B cell (primary cell): Measurements from ENCODE around the gene COL5A3. TPM values are rescaled to one million over a fixed set of nuclear protein-coding genes. Genes with fewer than 3 reads are reported as not detected.

Experiments used
- ATAC-seq: fragments of 200-7000 bp; cut with Tn5 transposase; one replicate; pipeline ENCODE4 v1.10.0; 2021; ENCODE audit warnings: low read depth, mild to moderate bottlenecking, moderate number of reproducible peaks, moderate library complexity
- CTCF ChIA-PET: fragments of 350-600 bp; sonication (Branson Sonifier 250); formaldehyde crosslinking; loops from one replicate; lab custom pipeline; 2021; ENCODE audit warnings: antibody characterized with exemption, inconsistent platforms; lab: Charles Lee
- POLR2A ChIA-PET: fragments of 350-600 bp; sonication (Branson Sonifier 250); formaldehyde crosslinking; loops from one replicate; lab custom pipeline; 2021; ENCODE audit warnings: antibody characterized with exemption; lab: Charles Lee
- DNase-seq: peaks from one replicate; pipeline ENCODE4 v3.0.0; 2013
- H2AFZ ChIP-seq: 2 replicates; pipeline ENCODE4 v1.6.1; 2012; ENCODE audit warnings: mild to moderate bottlenecking, low read depth, low read length; ENCODE audit not compliant: insufficient read depth, poor library complexity, severe bottlenecking
- H3K27ac ChIP-seq, 2 donors: 1 replicate in 1 of 2; 2 replicates in 1 of 2; pipeline ENCODE4 v1.5.1; 2012 to 2013; ENCODE audit warnings: low read length in 2 of 2, mild to moderate bottlenecking in 2 of 2, moderate library complexity in 1 of 2
- H3K27me3 ChIP-seq, 4 experiments: fragments of 200-600 bp in 1 of 4; sonication (generic) in 1 of 4; replicated peaks in 1 of 4; 1 replicate in 2 of 4; 2 replicates in 2 of 4; pipeline versions ENCODE4 v1.6.1 to v1.7.0; 2013 to 2016; ENCODE audit warnings: low read length in 3 of 4, mild to moderate bottlenecking in 2 of 4, mixed read lengths in 1 of 4, moderate library complexity in 1 of 4; ENCODE audit not compliant: insufficient read depth in 4 of 4, control insufficient read depth in 3 of 4; ENCODE audit errors: control extremely low read depth in 1 of 4
- H3K36me3 ChIP-seq, 2 experiments: replicated peaks in 1 of 2; 1 replicate in 1 of 2; 2 replicates in 1 of 2; pipeline versions ENCODE4 v1.6.1 to v1.7.1; 2013; ENCODE audit warnings: low read length in 1 of 2; ENCODE audit not compliant: insufficient read depth in 2 of 2, control insufficient read depth in 1 of 2; ENCODE audit errors: control extremely low read depth in 1 of 2, extremely low read depth in 1 of 2
- H3K4me1 ChIP-seq, 2 donors: fragments of 200-600 bp in 1 of 2; sonication (generic) in 1 of 2; 1 replicate in 1 of 2; 2 replicates in 1 of 2; pipeline versions ENCODE4 v1.5.1 to v1.6.1; 2013 to 2017; ENCODE audit warnings: low read length in 2 of 2; ENCODE audit not compliant: control insufficient read depth in 2 of 2, insufficient read depth in 2 of 2
- H3K4me2 ChIP-seq: replicated peaks from 2 replicates; pipeline ENCODE3; 2012; ENCODE audit warnings: mild to moderate bottlenecking, low read depth, low read length; ENCODE audit not compliant: poor library complexity, severe bottlenecking
- H3K4me3 ChIP-seq, 5 experiments: fragments of 200-600 bp in 1 of 5; sonication (generic) in 1 of 5; 1 replicate in 3 of 5; 2 replicates in 2 of 5; pipeline versions ENCODE4 v1.5.1 to v1.7.0; 2011 to 2016; ENCODE audit warnings: low read length in 4 of 5, mild to moderate bottlenecking in 4 of 5, low read depth in 2 of 5, control low read depth in 1 of 5, moderate library complexity in 1 of 5; ENCODE audit not compliant: insufficient read depth in 1 of 5; ENCODE audit errors: control extremely low read depth in 1 of 5, extremely low read depth in 1 of 5
- H3K79me2 ChIP-seq: fragments of 200-600 bp; sonication (generic); one replicate; pipeline ENCODE4 v1.6.0; 2016; ENCODE audit warnings: low read length; ENCODE audit not compliant: control insufficient read depth, insufficient read depth
- H3K9ac ChIP-seq: fragments of 200-600 bp; sonication (generic); 2 replicates; pipeline ENCODE4 v1.6.1; 2017; ENCODE audit warnings: mild to moderate bottlenecking, low read length, moderate library complexity
- H3K9me3 ChIP-seq, 3 donors: one replicate each; pipeline versions ENCODE4 v1.6.1 to v1.7.1; 2013; ENCODE audit warnings: low read length in 2 of 3; ENCODE audit not compliant: control insufficient read depth in 2 of 3, insufficient read depth in 1 of 3; ENCODE audit errors: control extremely low read depth in 1 of 3
- H4K20me1 ChIP-seq: 2 replicates; pipeline ENCODE4 v1.6.0; 2012; ENCODE audit warnings: mild to moderate bottlenecking, low read length; ENCODE audit not compliant: insufficient read depth, control insufficient read depth, poor library complexity, severe bottlenecking
- H3K27ac Mint-ChIP-seq: one replicate; pipeline ENCODE4 v1.8.0; 2021; ENCODE audit warnings: mixed read lengths
- H3K27me3 Mint-ChIP-seq: one replicate; pipeline ENCODE4 v1.8.0; 2021; ENCODE audit warnings: mixed read lengths
- H3K4me1 Mint-ChIP-seq: one replicate; pipeline ENCODE4 v1.8.0; 2021; ENCODE audit warnings: mixed read lengths
- H3K4me3 Mint-ChIP-seq: one replicate; pipeline ENCODE4 v1.8.0; 2021; ENCODE audit warnings: mixed read lengths
- H3K9me3 Mint-ChIP-seq: one replicate; pipeline ENCODE4 v1.8.0; 2022; ENCODE audit warnings: mixed read lengths; ENCODE audit not compliant: insufficient read depth
- CTCF ChIP-seq: fragments of 200-600 bp; IDR thresholded peaks from one replicate; pipeline ENCODE4 v1.8.0; 2022; ENCODE audit warnings: antibody characterized with exemption, mild to moderate bottlenecking
- EZH2 ChIP-seq: IDR thresholded peaks from 2 replicates; pipeline ENCODE4 v1.6.1; 2012; ENCODE audit warnings: borderline replicate concordance, low read depth, mild to moderate bottlenecking, moderate library complexity, low read length; ENCODE audit not compliant: insufficient read depth, poor library complexity, severe bottlenecking
- whole genome bisulfite sequencing: methylation state at CpG from one replicate; pipeline ENCODE4 v1.1.5; 2013; ENCODE audit warnings: missing lambda C conversion rate; ENCODE audit not compliant: insufficient coverage; 5-methylcytosine and 5-hydroxymethylcytosine counted together
- intact Hi-C: fragments of 100-400 bp; cut with micrococcal nuclease; formaldehyde crosslinking; loops from one replicate; pipeline ENCODE4 v1.10.0; 2022
- polyA plus RNA-seq: library from polyadenylated mRNA; depleted of rRNA; stranded (reverse); fragments of >200 nt; gene quantifications from 2 replicates; pipeline ENCODE4 v1.2.3, GENCODE V29; 2012
- total RNA-seq, 2 donors: library from RNA; stranded (reverse); fragments of 120-200 nt in 1 of 2; gene quantifications; 1 replicate in 1 of 2; 2 replicates in 1 of 2; pipeline versions ENCODE4 v1.2.3 to v1.2.4, GENCODE V29; 2013 to 2022

The COL5A3 gene
- total and polyA plus RNA-seq, 2 donors (not counting 1 experiment from before 2014, with no cell fraction given): 0.01 TPM; not detected in 1

DNA sequence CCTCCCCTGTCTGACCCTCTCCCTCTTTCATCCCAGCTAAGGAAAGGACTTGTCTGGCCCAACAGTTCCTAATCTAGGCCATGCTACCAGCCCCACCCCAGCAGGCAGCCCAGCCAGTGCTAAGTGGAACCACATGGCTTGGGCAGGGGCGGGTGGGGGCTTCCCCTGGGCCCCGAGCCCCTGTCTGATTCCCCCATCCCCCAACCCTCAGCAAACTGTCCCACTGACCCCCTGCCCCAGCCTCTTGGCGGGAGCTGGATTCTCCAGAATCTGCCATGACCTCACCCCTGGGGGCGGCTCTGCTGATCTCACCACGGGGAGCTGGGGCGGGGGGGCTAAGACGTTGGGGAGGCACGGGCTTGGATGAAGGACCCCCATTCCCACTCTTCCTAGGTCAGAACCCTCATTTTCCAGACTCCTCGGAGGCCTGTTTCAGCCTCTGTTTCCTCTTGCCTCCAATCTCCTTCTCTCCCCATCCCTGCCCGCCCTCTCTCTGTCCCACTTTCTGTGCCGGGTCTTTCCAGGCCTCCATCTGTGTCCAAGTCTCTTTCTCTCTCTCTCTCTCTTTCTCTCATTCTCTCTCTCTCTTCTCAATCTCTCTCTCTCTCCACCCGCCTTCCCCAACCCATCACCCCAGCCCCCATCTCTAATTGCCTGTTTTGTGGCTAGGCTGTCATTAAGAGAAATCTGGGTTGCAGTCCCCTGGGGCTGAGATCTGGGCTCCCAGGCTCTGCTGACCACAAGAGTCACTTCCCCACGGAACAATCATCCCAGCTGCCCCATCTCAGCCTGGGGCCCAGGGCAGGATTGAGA lies 2.7 kb downstream of the COL5A3 start:
- Histone ChIP-seq H3K9ac (no peak overlapping the region), H3K4me2 (no peak overlapping the region), H4K20me1 (no peaks in the 10 kb centered on the region), H3K4me3 (no peak overlapping the region), H3K27me3 (peaks cover 0 to 80% (median 17%) of the 10 kb centered on the region in 4 experiments), H3K9me3 (peaks cover 0 to 39% (median 0%) of the 10 kb centered on the region in 3 donors), H3K36me3 (no peaks in the 10 kb centered on the region), H3K27ac (no peak overlapping the region), H3K79me2 (no peaks in the 10 kb centered on the region), H3K4me1 (peaks cover 0 to 9% of the 10 kb centered on the region in 2 donors), H2AFZ (no peak overlapping the region)
- no peak overlapping the region for H3K4me3 Mint-ChIP-seq
- peaks cover 3% of the 10 kb centered on the region for H3K9me3 Mint-ChIP-seq
- CTCF ChIA-PET: no interaction called here
- H3K4me1 Mint-ChIP-seq: peaks cover 4% of the 10 kb centered on the region
- intact Hi-C loops: no loop called here
- TF ChIP-seq CTCF (no peak), EZH2 (no peak)
- POLR2A ChIA-PET: no interaction called here
- H3K27ac Mint-ChIP-seq: no peak overlapping the region
- peaks cover 60% of the 10 kb centered on the region for H3K27me3 Mint-ChIP-seq
- DNase-seq: no peak
- 52% methylated on average over 12 of the region's 13 CpGs for WGBS
- ATAC-seq: no peak

GRCh38 chr19:10006752-10007323 lies 3.5 kb downstream of the COL5A3 start:
- CTCF ChIA-PET: no interaction called here
- Histone ChIP-seq H2AFZ (no peak overlapping the region), H3K9ac (no peak overlapping the region), H3K79me2 (no peaks in the 10 kb centered on the region), H3K9me3 (peaks cover 0 to 36% (median 0%) of the 10 kb centered on the region in 3 donors), H3K27ac (no peak overlapping the region), H3K27me3 (peaks cover 0 to 80% (median 16%) of the 10 kb centered on the region in 4 experiments), H3K36me3 (no peaks in the 10 kb centered on the region), H3K4me3 (no peak overlapping the region), H3K4me1 (peaks cover 0 to 9% of the 10 kb centered on the region in 2 donors), H4K20me1 (no peaks in the 10 kb centered on the region), H3K4me2 (no peak overlapping the region)
- DNase-seq (no peak), ATAC-seq (no peak)
- H3K27me3 Mint-ChIP-seq: peaks cover 59% of the 10 kb centered on the region
- no peak for TF ChIP-seq CTCF
- POLR2A ChIA-PET: no interaction called here
- intact Hi-C loops: no loop called here
- H3K4me1 Mint-ChIP-seq: peaks cover 4% of the 10 kb centered on the region
- H3K27ac Mint-ChIP-seq: no peak overlapping the region
- H3K9me3 Mint-ChIP-seq: peaks cover 3% of the 10 kb centered on the region
- no peak overlapping the region for H3K4me3 Mint-ChIP-seq
